Measurements from ENCODE around the gene MAZ. TPM values are rescaled to one million over a fixed set of nuclear protein-coding genes. Genes with fewer than 3 reads are reported as not detected.

Gene MAZ
- total RNA-seq, 1 donor from 2014 or later: 294 TPM

DNA sequence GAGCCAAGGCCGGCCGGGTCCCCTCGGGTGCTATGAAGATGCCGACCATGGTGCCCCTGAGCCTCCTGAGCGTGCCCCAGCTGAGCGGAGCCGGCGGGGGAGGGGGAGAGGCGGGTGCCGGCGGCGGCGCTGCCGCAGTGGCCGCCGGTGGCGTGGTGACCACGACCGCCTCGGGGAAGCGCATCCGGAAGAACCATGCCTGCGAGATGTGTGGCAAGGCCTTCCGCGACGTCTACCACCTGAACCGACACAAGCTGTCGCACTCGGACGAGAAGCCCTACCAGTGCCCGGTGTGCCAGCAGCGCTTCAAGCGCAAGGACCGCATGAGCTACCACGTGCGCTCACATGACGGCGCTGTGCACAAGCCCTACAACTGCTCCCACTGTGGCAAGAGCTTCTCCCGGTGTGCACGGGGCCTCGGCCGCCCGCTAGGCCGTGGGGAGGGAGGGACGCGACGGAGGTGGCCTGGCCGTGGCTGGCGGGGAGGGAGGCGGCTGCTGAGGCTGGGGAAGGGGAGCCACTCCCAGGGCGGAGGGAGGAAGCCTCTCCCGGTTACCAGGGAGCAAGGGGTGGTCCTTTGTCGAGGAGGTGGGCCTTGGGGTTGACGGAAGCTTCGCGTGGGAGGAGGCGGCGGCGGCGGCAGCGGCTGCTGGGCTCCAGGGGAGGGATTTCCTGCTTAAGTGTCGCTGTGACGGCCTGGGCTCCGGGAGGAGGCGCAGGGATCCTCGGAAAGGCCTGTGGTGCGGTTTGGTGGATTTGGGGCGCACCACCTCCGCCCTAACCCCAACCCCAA, 1.3 kb downstream of the MAZ start:
- no peak for DNase-seq (ENCODE audit: extremely low spot score, unreplicated experiment)
- TF ChIP-seq, protein P1, sequence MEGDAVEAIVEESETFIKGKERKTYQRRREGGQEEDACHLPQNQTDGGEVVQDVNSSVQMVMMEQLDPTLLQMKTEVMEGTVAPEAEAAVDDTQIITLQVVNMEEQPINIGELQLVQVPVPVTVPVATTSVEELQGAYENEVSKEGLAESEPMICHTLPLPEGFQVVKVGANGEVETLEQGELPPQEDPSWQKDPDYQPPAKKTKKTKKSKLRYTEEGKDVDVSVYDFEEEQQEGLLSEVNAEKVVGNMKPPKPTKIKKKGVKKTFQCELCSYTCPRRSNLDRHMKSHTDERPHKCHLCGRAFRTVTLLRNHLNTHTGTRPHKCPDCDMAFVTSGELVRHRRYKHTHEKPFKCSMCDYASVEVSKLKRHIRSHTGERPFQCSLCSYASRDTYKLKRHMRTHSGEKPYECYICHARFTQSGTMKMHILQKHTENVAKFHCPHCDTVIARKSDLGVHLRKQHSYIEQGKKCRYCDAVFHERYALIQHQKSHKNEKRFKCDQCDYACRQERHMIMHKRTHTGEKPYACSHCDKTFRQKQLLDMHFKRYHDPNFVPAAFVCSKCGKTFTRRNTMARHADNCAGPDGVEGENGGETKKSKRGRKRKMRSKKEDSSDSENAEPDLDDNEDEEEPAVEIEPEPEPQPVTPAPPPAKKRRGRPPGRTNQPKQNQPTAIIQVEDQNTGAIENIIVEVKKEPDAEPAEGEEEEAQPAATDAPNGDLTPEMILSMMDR (conservative IDR thresholded peaks at IDR 0.05): peak; percentile 57
- H3K36me3 Mint-ChIP-seq: peaks cover 4% of the 10 kb centered on the region
- H3K27ac Mint-ChIP-seq: peak overlapping the region; percentile 84
- no peaks in the 10 kb centered on the region for H3K27me3 Mint-ChIP-seq
- H3K4me1 Mint-ChIP-seq (ENCODE audit: unreplicated experiment): peaks cover 40% of the 10 kb centered on the region
- no peaks in the 10 kb centered on the region for H3K9me3 Mint-ChIP-seq
- H3K4me3 Mint-ChIP-seq: peak overlapping the region; percentile 86

DNA sequence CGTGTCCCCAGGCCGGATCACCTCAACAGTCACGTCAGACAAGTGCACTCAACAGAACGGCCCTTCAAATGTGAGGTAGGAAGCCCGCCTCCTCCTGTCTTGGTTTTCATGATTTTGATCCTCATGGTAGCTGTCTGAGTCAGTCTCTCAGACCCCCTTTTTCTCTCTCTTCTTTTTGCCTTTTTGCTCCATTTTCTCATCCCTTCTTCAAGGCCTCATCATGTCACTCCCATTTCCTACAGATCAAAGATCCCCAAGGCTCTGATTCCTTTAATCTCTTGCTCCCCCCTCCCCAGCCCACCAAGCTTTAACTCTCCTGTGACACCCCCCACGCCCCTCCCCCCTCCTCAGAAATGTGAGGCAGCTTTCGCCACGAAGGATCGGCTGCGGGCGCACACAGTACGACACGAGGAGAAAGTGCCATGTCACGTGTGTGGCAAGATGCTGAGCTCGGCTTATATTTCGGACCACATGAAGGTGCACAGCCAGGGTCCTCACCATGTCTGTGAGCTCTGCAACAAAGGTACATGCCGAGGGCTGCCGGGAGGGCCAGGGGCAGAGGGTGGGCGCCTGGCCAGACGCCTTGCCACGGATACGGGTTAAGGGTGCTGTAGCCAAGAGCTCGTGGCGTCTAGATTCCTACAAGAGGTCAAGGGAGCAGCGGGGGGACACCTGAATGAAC, 2.0 kb downstream of the MAZ start:
- Mint-ChIP-seq H3K9me3 (no peaks in the 10 kb centered on the region), H3K27ac (peak overlapping the region; percentile 84), H3K4me3 (peak overlapping the region; percentile 86), H3K27me3 (no peaks in the 10 kb centered on the region), H3K36me3 (peaks cover 4% of the 10 kb centered on the region), H3K4me1 (ENCODE audit: unreplicated experiment) (peaks cover 37% of the 10 kb centered on the region)
- TF ChIP-seq, protein P1 (conservative IDR thresholded peaks at IDR 0.05): no peak
- DNase-seq (ENCODE audit: extremely low spot score, unreplicated experiment): no peak

DNA sequence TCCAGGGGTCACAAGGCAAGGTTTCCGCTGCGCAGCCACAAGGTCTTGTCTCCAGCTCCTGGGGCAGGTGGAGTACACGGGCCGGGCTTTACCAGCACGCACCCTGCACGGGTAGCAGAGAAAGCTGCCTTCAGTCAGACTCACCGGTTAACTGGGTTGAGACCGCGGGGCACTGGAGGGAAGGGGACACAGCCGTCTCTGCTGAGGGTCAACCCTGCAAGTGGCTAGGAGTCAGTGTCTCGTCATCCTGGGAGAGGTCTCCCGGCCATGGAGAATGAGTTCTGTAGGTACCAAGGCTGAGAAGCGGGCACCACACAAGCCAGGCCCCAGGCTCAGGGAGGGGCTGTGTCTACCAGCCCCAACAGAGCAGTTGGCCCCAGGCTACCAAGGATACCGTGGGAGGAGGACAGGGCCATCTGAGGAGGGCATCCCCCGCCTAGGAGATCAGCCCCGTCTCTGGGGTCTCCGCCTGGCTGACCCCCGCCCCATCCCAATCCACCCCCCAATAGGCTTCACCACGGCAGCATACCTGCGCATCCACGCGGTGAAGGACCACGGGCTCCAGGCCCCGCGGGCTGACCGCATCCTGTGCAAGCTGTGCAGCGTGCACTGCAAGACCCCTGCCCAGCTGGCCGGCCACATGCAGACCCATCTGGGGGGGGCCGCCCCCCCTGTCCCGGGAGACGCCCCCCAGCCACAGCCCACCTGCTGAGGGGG, 2.9 kb downstream of the MAZ start:
- H3K27ac Mint-ChIP-seq: no peak overlapping the region

DNA sequence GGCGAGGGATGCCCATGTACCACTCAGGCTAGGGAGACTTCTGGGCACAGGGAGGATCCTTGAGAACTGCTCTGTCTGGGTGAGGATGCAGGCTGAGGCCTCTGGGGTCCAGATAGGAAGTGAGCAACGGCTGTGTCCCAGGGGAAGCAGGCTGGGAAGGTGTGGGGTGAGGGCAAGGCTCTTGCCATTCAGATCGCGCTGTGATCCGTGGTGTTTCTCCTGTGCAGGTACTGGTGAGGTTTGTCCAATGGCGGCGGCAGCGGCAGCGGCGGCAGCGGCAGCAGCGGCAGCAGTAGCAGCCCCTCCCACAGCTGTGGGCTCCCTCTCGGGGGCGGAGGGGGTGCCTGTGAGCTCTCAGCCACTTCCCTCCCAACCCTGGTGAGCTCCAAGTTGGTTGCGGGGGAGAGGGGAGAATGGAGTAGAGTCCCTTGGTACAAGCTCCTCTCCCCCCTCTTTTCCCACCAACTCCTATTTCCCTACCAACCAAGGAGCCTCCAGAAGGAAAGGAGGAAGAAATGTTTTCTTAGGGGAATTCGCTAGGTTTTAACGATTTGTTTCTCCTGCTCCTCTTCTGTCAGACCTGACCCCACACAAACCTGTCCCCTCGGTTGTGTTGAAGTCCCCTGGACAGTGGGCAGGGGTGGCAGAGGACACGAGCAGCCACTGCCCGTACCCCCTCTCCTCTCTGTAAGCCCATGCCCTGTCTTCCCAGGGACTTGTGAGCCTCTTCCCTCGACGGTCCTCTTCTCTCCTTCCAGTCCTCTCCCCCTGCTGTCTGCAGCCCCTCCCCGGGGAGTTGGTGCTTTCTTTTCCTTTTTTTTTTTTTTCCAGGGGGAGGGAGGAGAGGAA, 3.7 kb downstream of the MAZ start:
- Mint-ChIP-seq H3K36me3 (peaks cover 3% of the 10 kb centered on the region), H3K4me1 (ENCODE audit: unreplicated experiment) (peaks cover 30% of the 10 kb centered on the region), H3K4me3 (peak overlapping the region; percentile 65), H3K27me3 (no peaks in the 10 kb centered on the region), H3K9me3 (no peaks in the 10 kb centered on the region), H3K27ac (peak overlapping the region; percentile 93)
- TF ChIP-seq, protein P1 (conservative IDR thresholded peaks at IDR 0.05): no peak
- no peak for DNase-seq (ENCODE audit: extremely low spot score, unreplicated experiment)

More for the DNA sequence above, 2.9 kb downstream of the MAZ start:
- H3K9me3 Mint-ChIP-seq: no peaks in the 10 kb centered on the region
- no peaks in the 10 kb centered on the region for H3K27me3 Mint-ChIP-seq
- peaks cover 4% of the 10 kb centered on the region for H3K36me3 Mint-ChIP-seq
- H3K4me3 Mint-ChIP-seq: peak overlapping the region; percentile 86
- peaks cover 30% of the 10 kb centered on the region for H3K4me1 Mint-ChIP-seq (ENCODE audit: unreplicated experiment)
- TF ChIP-seq, protein P1 (conservative IDR thresholded peaks at IDR 0.05): no peak
- no peak for DNase-seq (ENCODE audit: extremely low spot score, unreplicated experiment)

DNA sequence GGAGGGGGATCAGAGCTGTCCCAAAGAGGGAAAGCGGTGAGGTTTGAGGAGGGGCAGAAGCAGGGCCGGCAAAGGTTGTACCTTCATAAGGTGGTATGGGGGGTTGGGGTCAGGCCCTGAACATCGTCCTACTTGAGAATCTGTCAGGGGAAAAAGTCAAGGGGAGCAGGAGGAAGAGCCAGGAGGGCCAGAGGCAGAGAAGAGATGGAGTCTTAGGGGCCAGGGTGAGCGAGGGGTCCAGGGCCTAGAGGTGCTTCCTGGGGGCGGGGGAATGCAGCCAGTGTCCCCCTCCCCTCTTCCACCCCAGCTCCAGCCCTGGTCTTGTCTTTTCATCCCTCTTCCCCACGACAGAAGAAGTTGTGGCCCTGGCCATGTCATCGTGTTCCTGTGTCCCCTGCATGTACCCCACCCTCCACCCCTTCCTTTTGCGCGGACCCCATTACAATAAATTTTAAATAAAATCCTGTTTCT, 4.4 kb downstream of the MAZ start:
- H3K4me1 Mint-ChIP-seq (ENCODE audit: unreplicated experiment): peaks cover 29% of the 10 kb centered on the region
- no peaks in the 10 kb centered on the region for H3K9me3 Mint-ChIP-seq
- DNase-seq (ENCODE audit: extremely low spot score, unreplicated experiment): no peak
- TF ChIP-seq, protein P1 (conservative IDR thresholded peaks at IDR 0.05): no peak
- H3K36me3 Mint-ChIP-seq: peaks cover 1% of the 10 kb centered on the region
- peaks cover 1% of the 10 kb centered on the region for H3K27me3 Mint-ChIP-seq
- peak overlapping the region; percentile 93 for H3K27ac Mint-ChIP-seq
- H3K4me3 Mint-ChIP-seq: peak overlapping the region; percentile 90

Data from type B pancreatic cell (in vitro differentiated cells).